ENCODE results near the gene OTOGL. TPM values are rescaled to one million over a fixed set of nuclear protein-coding genes. Genes with fewer than 3 reads are reported as not detected.
A peak's percentile ranks its signal among the peaks of the same experiment; 100 is the strongest.

OTOGL gene
- total RNA-seq, 3 donors from 2014 or later = 0.10 to 0.66 (median 0.61) TPM

DNA sequence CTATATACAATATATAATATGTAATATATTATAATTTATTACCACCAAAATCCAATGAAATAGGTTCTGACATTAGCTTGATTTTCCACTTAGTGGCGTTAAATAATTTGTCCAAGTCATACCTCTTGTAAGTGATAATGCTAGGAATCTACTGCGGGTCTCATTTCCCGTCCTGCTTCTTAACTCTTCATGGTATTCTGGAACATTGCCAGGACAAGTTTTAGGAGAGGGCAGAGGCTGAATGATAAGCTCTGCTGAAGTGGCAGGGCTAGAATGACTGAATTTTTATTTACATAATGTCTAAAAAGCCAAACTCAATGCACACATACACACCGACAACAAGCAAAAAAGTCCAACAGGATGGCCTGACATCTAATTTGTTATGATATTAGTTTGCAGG lies 274.3 kb downstream of the OTOGL start:
- DNase-seq (no peak), ATAC-seq (no peak)
- TF ChIP-seq, protein P1, sequence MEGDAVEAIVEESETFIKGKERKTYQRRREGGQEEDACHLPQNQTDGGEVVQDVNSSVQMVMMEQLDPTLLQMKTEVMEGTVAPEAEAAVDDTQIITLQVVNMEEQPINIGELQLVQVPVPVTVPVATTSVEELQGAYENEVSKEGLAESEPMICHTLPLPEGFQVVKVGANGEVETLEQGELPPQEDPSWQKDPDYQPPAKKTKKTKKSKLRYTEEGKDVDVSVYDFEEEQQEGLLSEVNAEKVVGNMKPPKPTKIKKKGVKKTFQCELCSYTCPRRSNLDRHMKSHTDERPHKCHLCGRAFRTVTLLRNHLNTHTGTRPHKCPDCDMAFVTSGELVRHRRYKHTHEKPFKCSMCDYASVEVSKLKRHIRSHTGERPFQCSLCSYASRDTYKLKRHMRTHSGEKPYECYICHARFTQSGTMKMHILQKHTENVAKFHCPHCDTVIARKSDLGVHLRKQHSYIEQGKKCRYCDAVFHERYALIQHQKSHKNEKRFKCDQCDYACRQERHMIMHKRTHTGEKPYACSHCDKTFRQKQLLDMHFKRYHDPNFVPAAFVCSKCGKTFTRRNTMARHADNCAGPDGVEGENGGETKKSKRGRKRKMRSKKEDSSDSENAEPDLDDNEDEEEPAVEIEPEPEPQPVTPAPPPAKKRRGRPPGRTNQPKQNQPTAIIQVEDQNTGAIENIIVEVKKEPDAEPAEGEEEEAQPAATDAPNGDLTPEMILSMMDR (IDR thresholded peaks at IDR 0.05) = no peak

DNA sequence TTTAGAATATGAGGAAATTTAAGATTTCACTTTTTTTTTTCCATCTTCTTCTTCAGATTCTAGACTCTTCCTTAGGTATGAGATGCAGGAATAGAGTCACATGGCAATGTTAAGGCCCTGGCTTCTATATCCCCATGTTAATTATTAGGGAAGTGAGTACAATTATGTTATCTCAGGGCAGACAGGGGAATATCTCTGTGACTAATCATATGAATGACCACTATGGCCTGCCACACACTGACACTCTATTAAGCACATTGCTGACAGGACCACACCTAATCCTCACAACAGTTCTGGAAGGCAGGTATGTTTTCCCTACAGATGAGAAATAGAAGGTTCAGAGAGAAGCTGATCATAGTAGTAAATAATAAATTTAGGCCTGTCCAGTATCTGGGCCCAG lies 275.3 kb downstream of the OTOGL start:
- intact Hi-C loops (cut with DNase I, micrococcal nuclease) = no loop called here
- TF ChIP-seq, protein P1 (IDR thresholded peaks at IDR 0.05) = no peak
- Histone ChIP-seq H3K4me3 (no peak overlapping the region), H3K9me3 (no peaks in the 10 kb centered on the region), H3K4me1 (ENCODE audit: low read depth) (no peaks in the 10 kb centered on the region), H3K36me3 (ENCODE audit: low read depth) (no peaks in the 10 kb centered on the region)
- DNase-seq (no peak), ATAC-seq (no peak)

More for the DNA sequence above, 274.3 kb downstream of the OTOGL start:
- intact Hi-C loops (cut with DNase I, micrococcal nuclease) = no loop called here
- Histone ChIP-seq H3K36me3 (ENCODE audit: low read depth) (no peaks in the 10 kb centered on the region), H3K4me1 (ENCODE audit: low read depth) (no peaks in the 10 kb centered on the region), H3K4me3 (no peak overlapping the region), H3K9me3 (no peaks in the 10 kb centered on the region)

DNA sequence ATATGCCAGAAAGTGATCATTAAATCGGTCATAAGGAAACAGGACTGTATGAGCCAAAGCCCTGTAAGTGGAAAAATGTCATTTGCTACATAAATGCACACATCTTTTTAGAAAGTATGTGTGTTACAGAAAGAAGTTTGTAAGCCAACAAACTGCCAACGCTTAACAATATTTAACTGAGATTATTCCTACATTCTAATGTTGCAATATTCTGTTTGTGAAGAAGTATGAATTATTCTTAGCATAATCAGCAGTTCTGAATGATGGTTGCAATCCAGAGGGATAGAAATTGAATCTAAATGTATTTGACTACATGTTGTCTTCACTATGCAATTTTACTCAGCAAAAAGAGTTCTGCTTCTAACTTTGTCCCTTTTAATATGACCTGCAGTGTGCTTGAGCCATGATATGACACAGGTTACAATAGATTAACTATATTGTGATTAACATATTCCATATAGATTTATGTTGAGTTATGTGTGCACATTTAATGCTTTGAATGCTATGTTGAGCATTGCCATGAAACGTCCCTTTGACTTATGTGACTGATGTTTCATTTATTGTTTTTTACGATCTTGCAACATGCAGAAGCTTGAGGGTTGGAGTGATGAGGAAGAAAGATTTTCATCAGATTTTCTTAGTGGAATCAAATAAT lies 277.9 kb downstream of the OTOGL start:
- no peaks in the 10 kb centered on the region for H3K9me3 ChIP-seq
- TF ChIP-seq, protein P1 (IDR thresholded peaks at IDR 0.05) = no peak
- ATAC-seq (no peak), DNase-seq (no peak)
- no peaks in the 10 kb centered on the region for H3K4me1 ChIP-seq (ENCODE audit: low read depth)
- intact Hi-C loops (cut with DNase I, micrococcal nuclease) = no loop called here
- H3K36me3 ChIP-seq (ENCODE audit: low read depth) = no peaks in the 10 kb centered on the region
- no peak overlapping the region for H3K4me3 ChIP-seq

DNA sequence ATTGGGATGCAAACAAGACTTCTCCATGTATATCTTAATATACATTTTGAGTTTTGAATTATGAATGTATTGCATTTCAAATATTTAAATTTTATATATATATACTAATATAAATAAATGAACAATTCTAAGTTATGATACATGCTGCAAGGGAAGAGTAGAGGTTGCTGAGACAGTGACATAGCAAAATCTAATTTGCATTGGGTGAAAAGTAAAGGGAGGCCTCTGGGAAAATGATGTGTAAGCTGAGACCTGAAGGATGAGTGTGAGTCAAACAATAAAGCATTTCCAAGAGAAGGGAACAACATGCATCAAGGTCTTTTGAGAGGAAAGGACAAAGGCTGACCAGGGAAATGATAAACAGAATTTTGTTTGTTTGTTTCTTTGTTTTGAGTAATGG lies 281.8 kb downstream of the OTOGL start:
- no peaks in the 10 kb centered on the region for H3K4me1 ChIP-seq (ENCODE audit: low read depth)
- TF ChIP-seq, protein P1 (IDR thresholded peaks at IDR 0.05) = no peak
- DNase-seq = no peak
- no peaks in the 10 kb centered on the region for H3K36me3 ChIP-seq (ENCODE audit: low read depth)
- H3K4me3 ChIP-seq = no peak overlapping the region
- no peaks in the 10 kb centered on the region for H3K9me3 ChIP-seq
- intact Hi-C loops (cut with DNase I, micrococcal nuclease) = no loop called here
- ATAC-seq = no peak

DNA sequence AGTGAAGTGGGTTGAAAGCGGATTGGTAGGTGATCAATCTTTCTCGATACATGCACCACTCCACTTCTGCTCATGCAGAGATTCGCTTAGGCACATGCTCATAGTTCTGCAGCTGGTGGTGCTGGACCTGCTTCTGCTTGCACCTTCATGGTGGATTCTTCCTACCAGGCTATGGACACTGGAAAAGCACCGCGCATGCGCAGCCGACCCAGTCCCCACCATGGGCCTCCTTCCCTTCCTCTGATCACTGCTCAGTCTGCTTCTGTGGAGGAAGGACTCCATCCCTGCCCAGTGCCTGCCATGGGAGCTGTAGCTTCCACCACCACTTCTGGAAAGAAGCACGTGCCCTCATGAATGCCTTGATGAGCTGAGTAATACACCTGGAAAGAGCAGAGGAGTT lies 282.9 kb downstream of the OTOGL start:
- H3K36me3 ChIP-seq (ENCODE audit: low read depth) = no peaks in the 10 kb centered on the region
- no peaks in the 10 kb centered on the region for H3K9me3 ChIP-seq
- no peak overlapping the region for H3K4me3 ChIP-seq
- ATAC-seq (no peak), DNase-seq (no peak)
- H3K4me1 ChIP-seq (ENCODE audit: low read depth) = no peaks in the 10 kb centered on the region
- intact Hi-C loops (cut with DNase I, micrococcal nuclease) = no loop called here
- TF ChIP-seq, protein P1 (IDR thresholded peaks at IDR 0.05) = no peak

DNA sequence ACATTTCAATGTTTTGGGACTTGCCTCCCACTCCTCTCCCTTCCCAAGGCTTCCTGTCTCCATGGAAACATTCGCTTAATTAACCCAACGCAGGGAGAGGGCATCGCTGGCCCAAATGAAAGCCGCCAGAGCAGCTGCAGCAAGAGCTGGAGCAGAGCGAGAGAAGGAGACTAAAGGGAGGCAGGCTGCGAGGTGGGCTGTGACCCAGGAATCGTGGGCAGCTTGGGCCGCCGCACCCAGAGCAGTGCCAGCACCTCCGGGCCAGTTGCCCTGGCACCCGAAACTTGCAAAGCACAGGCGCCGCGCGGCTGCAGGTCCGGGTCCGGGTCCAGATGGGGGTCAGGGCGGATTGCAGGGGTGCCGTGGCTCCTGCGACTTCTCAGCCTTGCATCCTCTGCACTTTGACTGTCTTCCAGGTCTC lies 301.2 kb downstream of the OTOGL start:
- DNase-seq (peak in 1 of 3 donors; percentile 41), ATAC-seq (no peak)
- Histone ChIP-seq H3K4me3 (no peak overlapping the region), H3K9me3 (no peaks in the 10 kb centered on the region), H3K36me3 (ENCODE audit: low read depth) (no peaks in the 10 kb centered on the region), H3K4me1 (ENCODE audit: low read depth) (no peaks in the 10 kb centered on the region)
- TF ChIP-seq, protein P1 (IDR thresholded peaks at IDR 0.05) = no peak
- intact Hi-C loops (cut with DNase I, micrococcal nuclease) = no loop called here

Data from mucosa of descending colon (tissue), 3 donors.